ENCODE results near the gene MIEN1. TPM values are rescaled to one million over a fixed set of nuclear protein-coding genes. Genes with fewer than 3 reads are reported as not detected.
"Not testable (repeated sequence)": the region's sequence is repeated elsewhere in the genome, so short reads cannot be mapped to it uniquely, and the experiment has no call there.

MIEN1 gene
- total and polyA plus RNA-seq, 4 donors: 21.6 to 82.4 (median 46.0) TPM

DNA sequence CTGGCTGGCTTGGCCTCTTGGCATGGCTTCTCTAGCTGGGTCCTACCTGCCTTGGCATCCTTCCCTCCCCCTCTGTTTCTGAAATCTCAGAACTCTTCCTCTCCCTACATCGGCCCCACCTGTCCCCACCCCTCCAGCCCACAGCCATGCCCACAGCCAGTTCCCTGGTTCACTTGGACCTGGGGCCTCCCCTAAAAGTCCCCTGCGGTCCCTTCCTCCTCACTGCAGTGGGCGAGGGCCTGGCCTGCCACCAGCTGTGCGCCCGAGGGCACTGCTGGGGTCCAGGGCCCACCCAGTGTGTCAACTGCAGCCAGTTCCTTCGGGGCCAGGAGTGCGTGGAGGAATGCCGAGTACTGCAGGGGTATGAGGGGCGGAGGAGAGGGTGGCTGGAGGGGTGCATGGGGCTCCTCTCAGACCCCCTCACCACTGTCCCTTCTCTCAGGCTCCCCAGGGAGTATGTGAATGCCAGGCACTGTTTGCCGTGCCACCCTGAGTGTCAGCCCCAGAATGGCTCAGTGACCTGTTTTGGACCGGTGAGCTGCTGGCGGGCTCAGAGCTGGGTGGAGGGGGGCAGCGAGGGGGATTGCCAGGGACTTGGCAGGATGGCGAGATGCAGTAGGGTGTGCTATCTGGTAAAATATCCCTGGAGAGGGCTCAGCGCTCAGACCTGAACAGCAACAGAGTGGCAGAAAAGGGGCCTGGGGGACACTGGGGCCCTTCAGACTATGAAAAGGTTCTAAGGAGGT is 14.1 kb downstream of the MIEN1 start:
- 63 to 65% methylated on average over 15 of the region's 15 CpGs for WGBS, 2 donors
- no peaks in the 10 kb centered on the region for H3K9me3 ChIP-seq (ENCODE audit: control insufficient read depth, low read length)
- no peaks in the 10 kb centered on the region for H3K4me1 ChIP-seq (ENCODE audit: control insufficient read depth in 1 of 2, insufficient read depth in 2 of 2, low read length in 2 of 2)
- DNase-seq: peak in 1 of 2 donors; percentile 38
- H3K27ac ChIP-seq (ENCODE audit: low read depth in 1 of 2, low read length in 2 of 2): no peak overlapping the region
- H3K36me3 ChIP-seq (ENCODE audit: control insufficient read depth in 1 of 2, insufficient read depth in 2 of 2, low read length in 1 of 2): peaks cover 6 to 9% of the 10 kb centered on the region in 2 donors
- no peak for ATAC-seq (ENCODE audit: low FRiP score)
- no peak overlapping the region for H3K4me3 ChIP-seq (ENCODE audit: low read length in 2 of 2)
- intact Hi-C loops (cut with DNase I): no loop called here
- no peaks in the 10 kb centered on the region for H3K27me3 ChIP-seq (ENCODE audit: control insufficient read depth in 1 of 2, insufficient read depth in 2 of 2, low read length in 1 of 2)

GRCh38 chr17:39715375-39716072 is 14.8 kb downstream of the MIEN1 start:
- WGBS, 2 donors: 86 to 88% methylated on average over 18 of the region's 18 CpGs
- intact Hi-C loops (cut with DNase I): no loop called here
- no peak overlapping the region for H3K27ac ChIP-seq (ENCODE audit: low read depth in 1 of 2, low read length in 2 of 2)
- H3K4me3 ChIP-seq (ENCODE audit: low read length in 2 of 2): no peak overlapping the region
- no peaks in the 10 kb centered on the region for H3K9me3 ChIP-seq (ENCODE audit: control insufficient read depth, low read length)
- DNase-seq (peak in 1 of 2 donors; percentile 40), ATAC-seq (ENCODE audit: low FRiP score) (no peak)
- H3K36me3 ChIP-seq (ENCODE audit: control insufficient read depth in 1 of 2, insufficient read depth in 2 of 2, low read length in 1 of 2): peaks cover 6 to 9% of the 10 kb centered on the region in 2 donors
- no peaks in the 10 kb centered on the region for H3K4me1 ChIP-seq (ENCODE audit: control insufficient read depth in 1 of 2, insufficient read depth in 2 of 2, low read length in 2 of 2)
- H3K27me3 ChIP-seq (ENCODE audit: control insufficient read depth in 1 of 2, insufficient read depth in 2 of 2, low read length in 1 of 2): no peaks in the 10 kb centered on the region

- Histone ChIP-seq H3K9me3 (ENCODE audit: control insufficient read depth, low read length) (no peaks in the 10 kb centered on the region), H3K4me3 (ENCODE audit: low read length in 2 of 2) (no peak overlapping the region), H3K27me3 (ENCODE audit: control insufficient read depth in 1 of 2, insufficient read depth in 2 of 2, low read length in 1 of 2) (no peaks in the 10 kb centered on the region), H3K36me3 (ENCODE audit: control insufficient read depth in 1 of 2, insufficient read depth in 2 of 2, low read length in 1 of 2) (peaks cover 6 to 9% of the 10 kb centered on the region in 2 donors), H3K4me1 (ENCODE audit: control insufficient read depth in 1 of 2, insufficient read depth in 2 of 2, low read length in 2 of 2) (no peaks in the 10 kb centered on the region), H3K27ac (ENCODE audit: low read depth in 1 of 2, low read length in 2 of 2) (no peak overlapping the region)
- ATAC-seq (ENCODE audit: low FRiP score) (no peak), DNase-seq (peak in 1 of 2 donors; percentile 24)
- intact Hi-C loops (cut with DNase I): no loop called here
- 90 to 96% methylated on average over 4 of the region's 4 CpGs for WGBS, 2 donors
These were observed 16.1 kb downstream of the MIEN1 start for GRCh38 chr17:39714234-39714633.

GRCh38 chr17:39711851-39712250 is 18.5 kb downstream of the MIEN1 start:
- WGBS, 2 donors: 81 to 87% methylated on average over 10 of the region's 10 CpGs

GRCh38 chr17:39711071-39711470 is 19.3 kb downstream of the MIEN1 start:
- H3K9me3 ChIP-seq (ENCODE audit: control insufficient read depth, low read length); H3K36me3 ChIP-seq (ENCODE audit: control insufficient read depth in 1 of 2, insufficient read depth in 2 of 2, low read length in 1 of 2); H3K4me1 ChIP-seq (ENCODE audit: control insufficient read depth in 1 of 2, insufficient read depth in 2 of 2, low read length in 2 of 2); H3K27me3 ChIP-seq (ENCODE audit: control insufficient read depth in 1 of 2, insufficient read depth in 2 of 2, low read length in 1 of 2); intact Hi-C loops (cut with DNase I); H3K4me3 ChIP-seq (ENCODE audit: low read length in 2 of 2); H3K27ac ChIP-seq (ENCODE audit: low read depth in 1 of 2, low read length in 2 of 2); DNase-seq; ATAC-seq (ENCODE audit: low FRiP score): not testable (repeated sequence)
- 67 to 73% methylated on average over 11 of the region's 11 CpGs for WGBS, 2 donors

More at GRCh38 chr17:39711851-39712250, 18.5 kb downstream of the MIEN1 start:
- ATAC-seq (ENCODE audit: low FRiP score): no peak
- H3K27me3 ChIP-seq (ENCODE audit: control insufficient read depth in 1 of 2, insufficient read depth in 2 of 2, low read length in 1 of 2): no peaks in the 10 kb centered on the region
- no peak overlapping the region for H3K27ac ChIP-seq (ENCODE audit: low read depth in 1 of 2, low read length in 2 of 2)
- intact Hi-C loops (cut with DNase I): no loop called here
- H3K4me3 ChIP-seq (ENCODE audit: low read length in 2 of 2): no peak overlapping the region
- H3K36me3 ChIP-seq (ENCODE audit: control insufficient read depth in 1 of 2, insufficient read depth in 2 of 2, low read length in 1 of 2): peaks cover 6 to 12% of the 10 kb centered on the region in 2 donors
- H3K9me3 ChIP-seq (ENCODE audit: control insufficient read depth, low read length): no peaks in the 10 kb centered on the region
- no peak for DNase-seq
- H3K4me1 ChIP-seq (ENCODE audit: control insufficient read depth in 1 of 2, insufficient read depth in 2 of 2, low read length in 2 of 2): no peaks in the 10 kb centered on the region

DNA sequence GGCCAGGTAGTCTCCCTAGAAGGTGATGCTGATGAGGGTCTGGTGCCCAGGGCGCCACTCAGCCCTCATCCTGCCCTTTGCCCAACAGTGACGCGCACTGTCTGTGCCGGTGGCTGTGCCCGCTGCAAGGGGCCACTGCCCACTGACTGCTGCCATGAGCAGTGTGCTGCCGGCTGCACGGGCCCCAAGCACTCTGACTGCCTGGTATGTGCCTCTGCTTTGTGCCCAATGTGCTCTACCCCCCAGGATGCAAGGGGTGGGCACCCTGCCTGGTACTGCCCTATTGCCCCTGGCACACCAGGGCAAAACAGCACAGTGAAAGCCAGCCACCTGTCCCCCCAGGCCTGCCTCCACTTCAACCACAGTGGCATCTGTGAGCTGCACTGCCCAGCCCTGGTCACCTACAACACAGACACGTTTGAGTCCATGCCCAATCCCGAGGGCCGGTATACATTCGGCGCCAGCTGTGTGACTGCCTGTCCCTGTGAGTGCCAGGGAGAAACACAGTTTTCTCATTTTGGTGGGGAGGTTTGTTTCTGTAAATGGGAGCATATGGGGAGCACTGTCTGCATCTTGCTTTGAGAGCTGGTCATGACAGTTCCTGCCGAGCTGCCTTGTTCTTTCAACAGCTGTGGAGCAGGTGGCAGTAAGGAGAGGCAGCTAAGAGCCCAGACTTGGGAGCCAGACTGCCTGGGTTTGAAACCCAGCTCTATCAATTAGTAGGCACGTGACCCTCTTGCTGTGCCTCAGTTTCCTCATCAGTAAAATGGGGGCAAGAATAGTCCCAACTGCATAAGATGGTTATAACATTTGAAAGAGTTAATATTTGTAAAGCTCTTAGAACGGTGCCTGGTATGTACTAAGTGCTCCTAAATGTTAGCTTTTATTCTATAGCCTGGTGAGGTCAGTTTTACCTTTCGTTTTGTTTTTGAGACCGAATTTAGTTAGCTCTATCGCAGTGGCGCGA is 20.1 kb downstream of the MIEN1 start:
- 85% methylated on average over 20 of the region's 20 CpGs for WGBS, 2 donors
- Histone ChIP-seq H3K4me1 (ENCODE audit: control insufficient read depth in 1 of 2, insufficient read depth in 2 of 2, low read length in 2 of 2) (no peaks in the 10 kb centered on the region), H3K4me3 (ENCODE audit: low read length in 2 of 2) (no peak overlapping the region), H3K36me3 (ENCODE audit: control insufficient read depth in 1 of 2, insufficient read depth in 2 of 2, low read length in 1 of 2) (peaks cover 3 to 6% of the 10 kb centered on the region in 2 donors), H3K9me3 (ENCODE audit: control insufficient read depth, low read length) (no peaks in the 10 kb centered on the region), H3K27ac (ENCODE audit: low read depth in 1 of 2, low read length in 2 of 2) (no peak overlapping the region), H3K27me3 (ENCODE audit: control insufficient read depth in 1 of 2, insufficient read depth in 2 of 2, low read length in 1 of 2) (no peaks in the 10 kb centered on the region)
- no peak for DNase-seq
- intact Hi-C loops (cut with DNase I): no loop called here
- ATAC-seq (ENCODE audit: low FRiP score): no peak

GRCh38 chr17:39709319-39709997 is 20.9 kb downstream of the MIEN1 start:
- WGBS, 2 donors: 81 to 87% methylated on average over 13 to 14 of the region's 14 CpGs
- Histone ChIP-seq H3K4me1 (ENCODE audit: control insufficient read depth in 1 of 2, insufficient read depth in 2 of 2, low read length in 2 of 2) (peaks cover 0 to 3% of the 10 kb centered on the region in 2 donors), H3K4me3 (ENCODE audit: low read length in 2 of 2) (no peak overlapping the region), H3K36me3 (ENCODE audit: control insufficient read depth in 1 of 2, insufficient read depth in 2 of 2, low read length in 1 of 2) (peaks cover 3 to 6% of the 10 kb centered on the region in 2 donors), H3K27ac (ENCODE audit: low read depth in 1 of 2, low read length in 2 of 2) (no peak overlapping the region), H3K27me3 (ENCODE audit: control insufficient read depth in 1 of 2, insufficient read depth in 2 of 2, low read length in 1 of 2) (no peaks in the 10 kb centered on the region), H3K9me3 (ENCODE audit: control insufficient read depth, low read length) (no peaks in the 10 kb centered on the region)
- intact Hi-C loops (cut with DNase I): no loop called here
- no peak for ATAC-seq (ENCODE audit: low FRiP score)
- no peak for DNase-seq

DNA sequence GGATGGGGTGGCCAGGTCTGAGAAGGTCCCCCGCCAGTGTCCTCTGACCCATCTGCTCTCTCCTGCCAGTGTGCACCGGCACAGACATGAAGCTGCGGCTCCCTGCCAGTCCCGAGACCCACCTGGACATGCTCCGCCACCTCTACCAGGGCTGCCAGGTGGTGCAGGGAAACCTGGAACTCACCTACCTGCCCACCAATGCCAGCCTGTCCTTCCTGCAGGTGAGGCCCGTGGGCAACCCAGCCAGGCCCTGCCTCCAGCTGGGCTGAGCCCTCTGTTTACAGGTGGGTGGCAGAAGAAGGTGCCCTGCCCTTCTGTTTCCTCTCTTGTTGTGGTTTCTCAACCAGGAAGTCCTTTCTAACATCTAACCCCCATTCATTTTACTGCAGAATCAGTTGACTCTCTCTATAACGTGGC is 23.4 kb downstream of the MIEN1 start:
- intact Hi-C loops (cut with DNase I): no loop called here
- DNase-seq (peak in 1 of 2 donors; percentile 21), ATAC-seq (ENCODE audit: low FRiP score) (no peak)
- Histone ChIP-seq H3K9me3 (ENCODE audit: control insufficient read depth, low read length) (no peaks in the 10 kb centered on the region), H3K4me1 (ENCODE audit: control insufficient read depth in 1 of 2, insufficient read depth in 2 of 2, low read length in 2 of 2) (peaks cover 0 to 3% of the 10 kb centered on the region in 2 donors), H3K4me3 (ENCODE audit: low read length in 2 of 2) (no peak overlapping the region), H3K27ac (ENCODE audit: low read depth in 1 of 2, low read length in 2 of 2) (peak overlapping the region in 1 of 2 donors; percentile 32), H3K27me3 (ENCODE audit: control insufficient read depth in 1 of 2, insufficient read depth in 2 of 2, low read length in 1 of 2) (no peaks in the 10 kb centered on the region), H3K36me3 (ENCODE audit: control insufficient read depth in 1 of 2, insufficient read depth in 2 of 2, low read length in 1 of 2) (peaks cover 0 to 6% of the 10 kb centered on the region in 2 donors)
- WGBS, 2 donors: 74 to 78% methylated on average over 7 of the region's 7 CpGs

Data from aorta (tissue), 5 donors.